ENCODE measurements around the gene EMC8.

Gene EMC8

GRCh38 chr16:85781695-85782370, 17.5 kb downstream of the EMC8 start:
- no peak for DNase-seq

- DNase-seq, result no peak
Observed at GRCh38 chr16:85781156-85781555, 18.2 kb downstream of the EMC8 start.

GRCh38 chr16:85780281-85780680, 19.1 kb downstream of the EMC8 start:
- DNase-seq, result no peak

- no peak for DNase-seq
Observed at GRCh38 chr16:85778873-85779272, 20.5 kb downstream of the EMC8 start.

- DNase-seq, result no peak
Observed at GRCh38 chr16:85777583-85778310, 21.6 kb downstream of the EMC8 start.

- no peak for DNase-seq
Observed at GRCh38 chr16:85774811-85775210, 24.5 kb downstream of the EMC8 start.

- no peak for DNase-seq
Observed at GRCh38 chr16:85774136-85774535, 25.2 kb downstream of the EMC8 start.

GRCh38 chr16:85773044-85773443, 26.3 kb downstream of the EMC8 start:
- no peak for DNase-seq

GRCh38 chr16:85770741-85771140, 28.6 kb downstream of the EMC8 start:
- DNase-seq, result no peak

GRCh38 chr16:85768199-85768598, 31.1 kb downstream of the EMC8 start:
- no peak for DNase-seq

GRCh38 chr16:85767531-85767930, 31.8 kb downstream of the EMC8 start:
- no peak for DNase-seq

- no peak for DNase-seq
Observed at GRCh38 chr16:85765767-85766166, 33.6 kb downstream of the EMC8 start.

- no peak for DNase-seq
Observed at GRCh38 chr16:85765211-85765610, 34.1 kb downstream of the EMC8 start.

GRCh38 chr16:85763616-85764015, 35.7 kb downstream of the EMC8 start:
- no peak for DNase-seq

GRCh38 chr16:85762970-85763369, 36.4 kb downstream of the EMC8 start:
- DNase-seq, result no peak

- no peak for DNase-seq
Observed at GRCh38 chr16:85761861-85762260, 37.5 kb downstream of the EMC8 start.

- no peak for DNase-seq
Observed at GRCh38 chr16:85759631-85760419, 39.5 kb downstream of the EMC8 start.

GRCh38 chr16:85759136-85759535, 40.2 kb downstream of the EMC8 start:
- no peak for DNase-seq

- DNase-seq, result no peak
Observed at GRCh38 chr16:85757341-85757822, 42.0 kb downstream of the EMC8 start.

- no peak for DNase-seq
Observed at GRCh38 chr16:85755929-85756768, 43.2 kb downstream of the EMC8 start.

- DNase-seq, result no peak
Observed at GRCh38 chr16:85754413-85754812, 44.9 kb downstream of the EMC8 start.

GRCh38 chr16:85753976-85754375, 45.4 kb downstream of the EMC8 start:
- DNase-seq, result no peak

- no peak for DNase-seq
Observed at GRCh38 chr16:85753559-85753958, 45.8 kb downstream of the EMC8 start.
